Fibroblast of lung (primary cell): ENCODE data around the gene TARM1. TPM values are rescaled to one million over a fixed set of nuclear protein-coding genes. Genes with fewer than 3 reads are reported as not detected.

Experiments
- DNase-seq, 2 donors: peaks; one replicate each; pipeline versions ENCODE4 v3.0.0 to v3.0.0-alpha.2; 2010; ENCODE audit warnings: low read depth in 2 of 2
- H2AFZ ChIP-seq: 2 replicates; pipeline ENCODE4 v1.5.1; 2012; ENCODE audit warnings: low read length, control low read depth, inconsistent platforms
- H3K27ac ChIP-seq: 2 replicates; pipeline ENCODE4 v1.5.1; 2011; ENCODE audit warnings: low read length, control low read depth; ENCODE audit not compliant: insufficient read depth
- H3K27me3 ChIP-seq: 2 replicates; pipeline ENCODE4 v1.5.1; 2011; ENCODE audit warnings: mild to moderate bottlenecking, low read length; ENCODE audit not compliant: control insufficient read depth, insufficient read depth
- H3K36me3 ChIP-seq: 2 replicates; pipeline ENCODE4 v1.5.1; 2011; ENCODE audit warnings: low read length; ENCODE audit not compliant: control insufficient read depth, insufficient read depth
- H3K4me1 ChIP-seq: 2 replicates; pipeline ENCODE4 v1.5.1; 2011; ENCODE audit warnings: low read length; ENCODE audit not compliant: control insufficient read depth, insufficient read depth; ENCODE audit errors: extremely low read depth
- H3K4me2 ChIP-seq: 2 replicates; pipeline ENCODE4 v1.5.1; 2011; ENCODE audit warnings: low read length, control low read depth; ENCODE audit not compliant: insufficient read depth; ENCODE audit errors: extremely low read depth
- H3K4me3 ChIP-seq, 4 experiments: fragments of 200-600 bp in 1 of 4; sonication (generic) in 1 of 4; replicated peaks in 1 of 4; 2 replicates each; pipeline ENCODE4 v1.5.1; 2011 to 2016; ENCODE audit warnings: low read length in 4 of 4, low read depth in 3 of 4, mild to moderate bottlenecking in 3 of 4, control low read depth in 2 of 4, inconsistent platforms in 1 of 4, mixed read lengths in 1 of 4; ENCODE audit not compliant: insufficient read depth in 1 of 4; ENCODE audit errors: control extremely low read depth in 1 of 4
- H3K79me2 ChIP-seq: 2 replicates; pipeline ENCODE4 v1.5.1; 2012; ENCODE audit warnings: mild to moderate bottlenecking, low read length, inconsistent platforms; ENCODE audit not compliant: control insufficient read depth, insufficient read depth
- H3K9ac ChIP-seq: 2 replicates; pipeline ENCODE4 v1.5.1; 2011; ENCODE audit warnings: mild to moderate bottlenecking, low read length, control low read depth; ENCODE audit not compliant: insufficient read depth
- H3K9me3 ChIP-seq: 2 replicates; pipeline ENCODE4 v1.5.1; 2012; ENCODE audit warnings: low read depth, low read length; ENCODE audit not compliant: control insufficient read depth, insufficient read depth
- H4K20me1 ChIP-seq: 2 replicates; pipeline ENCODE4 v1.5.1; 2011; ENCODE audit warnings: low read length; ENCODE audit not compliant: control insufficient read depth, insufficient read depth; ENCODE audit errors: extremely low read depth
- EZH2 ChIP-seq: IDR thresholded peaks from 2 replicates; pipeline ENCODE4 v1.5.1; 2012; ENCODE audit warnings: low read length, control low read depth, mild to moderate bottlenecking; ENCODE audit errors: missing control alignments
- polyA plus RNA-seq, 2 donors: library from polyadenylated mRNA; depleted of rRNA in 1 of 2; stranded (reverse) in 1 of 2; unstranded in 1 of 2; fragments of >200 nt; gene quantifications; 2 replicates each; pipeline ENCODE4 v1.2.1, GENCODE V29; 2011 to 2012; ENCODE audit warnings: missing spikeins in 1 of 2
- total RNA-seq: library from RNA; depleted of rRNA; stranded (reverse); fragments of >200 nt; gene quantifications from 2 replicates; pipeline ENCODE4 v1.2.1, GENCODE V29; 2014
- TF ChIP-seq, protein P1 (sequence below), 2 donors: IDR thresholded peaks in 1 of 2; conservative IDR thresholded peaks in 1 of 2; 1 replicate in 1 of 2; 2 replicates in 1 of 2; pipeline ENCODE4 v1.5.1; 2011 to 2012; ENCODE audit warnings: low read length in 2 of 2, control low read depth in 1 of 2, inconsistent platforms in 1 of 2, low read depth in 1 of 2, mild to moderate bottlenecking in 1 of 2

The TARM1 gene
- total and polyA plus RNA-seq, 2 donors (not counting 1 experiment from before 2014, with no cell fraction given) = not detected

DNA sequence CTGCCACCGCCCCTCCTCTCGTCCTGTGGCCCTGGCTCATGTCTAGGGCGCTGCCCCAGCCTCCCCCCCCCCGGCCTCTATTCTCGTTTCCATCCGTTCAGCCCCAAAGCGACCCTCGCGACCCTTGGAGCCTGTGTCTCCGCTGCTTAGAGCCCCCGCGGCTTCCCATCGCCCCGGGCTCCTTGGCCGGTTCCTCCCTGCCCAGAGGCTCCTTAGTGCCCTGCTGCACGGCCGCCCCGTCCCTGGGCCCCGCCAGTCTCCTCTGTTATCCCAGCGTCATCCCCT is 47.2 kb upstream of the TARM1 start:
- TF ChIP-seq, protein P1, sequence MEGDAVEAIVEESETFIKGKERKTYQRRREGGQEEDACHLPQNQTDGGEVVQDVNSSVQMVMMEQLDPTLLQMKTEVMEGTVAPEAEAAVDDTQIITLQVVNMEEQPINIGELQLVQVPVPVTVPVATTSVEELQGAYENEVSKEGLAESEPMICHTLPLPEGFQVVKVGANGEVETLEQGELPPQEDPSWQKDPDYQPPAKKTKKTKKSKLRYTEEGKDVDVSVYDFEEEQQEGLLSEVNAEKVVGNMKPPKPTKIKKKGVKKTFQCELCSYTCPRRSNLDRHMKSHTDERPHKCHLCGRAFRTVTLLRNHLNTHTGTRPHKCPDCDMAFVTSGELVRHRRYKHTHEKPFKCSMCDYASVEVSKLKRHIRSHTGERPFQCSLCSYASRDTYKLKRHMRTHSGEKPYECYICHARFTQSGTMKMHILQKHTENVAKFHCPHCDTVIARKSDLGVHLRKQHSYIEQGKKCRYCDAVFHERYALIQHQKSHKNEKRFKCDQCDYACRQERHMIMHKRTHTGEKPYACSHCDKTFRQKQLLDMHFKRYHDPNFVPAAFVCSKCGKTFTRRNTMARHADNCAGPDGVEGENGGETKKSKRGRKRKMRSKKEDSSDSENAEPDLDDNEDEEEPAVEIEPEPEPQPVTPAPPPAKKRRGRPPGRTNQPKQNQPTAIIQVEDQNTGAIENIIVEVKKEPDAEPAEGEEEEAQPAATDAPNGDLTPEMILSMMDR (conservative IDR thresholded peaks at IDR 0.05 in 1 of 2, IDR thresholded peaks at IDR 0.05 in 1 of 2; ENCODE audit: low read depth in 1 of 2, low read length in 2 of 2) = no peak
- TF ChIP-seq EZH2 = no peak
- Histone ChIP-seq H4K20me1 (no peaks in the 10 kb centered on the region), H3K9ac (no peak overlapping the region), H3K4me1 (no peaks in the 10 kb centered on the region), H3K79me2 (no peaks in the 10 kb centered on the region), H3K36me3 (peaks cover 25% of the 10 kb centered on the region), H3K27me3 (no peaks in the 10 kb centered on the region), H3K4me3 (no peak overlapping the region), H3K27ac (no peak overlapping the region), H3K4me2 (no peak overlapping the region), H2AFZ (no peak overlapping the region), H3K9me3 (no peaks in the 10 kb centered on the region)
- DNase-seq = no peak

- no peaks in the 10 kb centered on the region for H3K4me1 ChIP-seq
- DNase-seq = no peak
- no peak for TF ChIP-seq EZH2
- TF ChIP-seq, protein P1 (conservative IDR thresholded peaks at IDR 0.05 in 1 of 2, IDR thresholded peaks at IDR 0.05 in 1 of 2; ENCODE audit: low read depth in 1 of 2, low read length in 2 of 2) = no peak
- H3K4me3 ChIP-seq = no peak overlapping the region
- no peaks in the 10 kb centered on the region for H3K79me2 ChIP-seq
- H3K27me3 ChIP-seq = no peaks in the 10 kb centered on the region
- H3K4me2 ChIP-seq = no peak overlapping the region
- H3K36me3 ChIP-seq = peaks cover 25% of the 10 kb centered on the region
- H3K9ac ChIP-seq = no peak overlapping the region
- H2AFZ ChIP-seq = no peak overlapping the region
- no peak overlapping the region for H3K27ac ChIP-seq
- H3K9me3 ChIP-seq = no peaks in the 10 kb centered on the region
- no peaks in the 10 kb centered on the region for H4K20me1 ChIP-seq
Observed at GRCh38 chr19:54127688-54128440, 46.7 kb upstream of the TARM1 start.

DNA sequence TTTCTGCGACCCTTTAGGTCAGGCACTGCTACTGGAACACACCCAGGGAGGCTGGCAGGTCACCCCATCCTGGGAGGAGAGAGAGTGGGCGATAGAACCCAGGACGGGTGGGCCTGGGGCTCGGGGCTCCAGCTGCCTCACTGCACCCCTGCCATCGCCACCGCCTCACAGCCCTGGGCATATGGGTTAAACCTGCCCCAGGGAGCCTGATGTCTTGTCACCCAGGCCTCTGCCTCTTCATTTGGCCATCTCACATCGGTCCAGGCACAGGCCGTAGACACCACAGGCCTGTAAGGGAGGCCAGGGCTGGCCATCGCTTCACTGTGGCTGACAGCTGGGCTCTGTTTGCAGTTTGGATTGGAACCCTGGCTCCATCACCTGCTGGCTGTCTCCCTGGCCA is 44.5 kb upstream of the TARM1 start:
- no peak for DNase-seq
- Histone ChIP-seq H3K27ac (no peak overlapping the region), H3K9ac (no peak overlapping the region), H3K4me3 (no peak overlapping the region), H3K36me3 (peaks cover 27% of the 10 kb centered on the region), H3K79me2 (no peaks in the 10 kb centered on the region), H3K27me3 (no peaks in the 10 kb centered on the region), H4K20me1 (no peaks in the 10 kb centered on the region), H2AFZ (no peak overlapping the region), H3K9me3 (no peaks in the 10 kb centered on the region), H3K4me2 (no peak overlapping the region), H3K4me1 (no peaks in the 10 kb centered on the region)
- TF ChIP-seq, protein P1 (conservative IDR thresholded peaks at IDR 0.05 in 1 of 2, IDR thresholded peaks at IDR 0.05 in 1 of 2; ENCODE audit: low read depth in 1 of 2, low read length in 2 of 2) = no peak
- TF ChIP-seq EZH2 = no peak
